D341Med (cell line): ENCODE measurements around the gene NALCN.

ENCODE experiments used
- DNase-seq: peaks from one replicate; pipeline ENCODE4 v3.0.0; 2012; ENCODE audit warnings: low spot score

The NALCN gene

DNA sequence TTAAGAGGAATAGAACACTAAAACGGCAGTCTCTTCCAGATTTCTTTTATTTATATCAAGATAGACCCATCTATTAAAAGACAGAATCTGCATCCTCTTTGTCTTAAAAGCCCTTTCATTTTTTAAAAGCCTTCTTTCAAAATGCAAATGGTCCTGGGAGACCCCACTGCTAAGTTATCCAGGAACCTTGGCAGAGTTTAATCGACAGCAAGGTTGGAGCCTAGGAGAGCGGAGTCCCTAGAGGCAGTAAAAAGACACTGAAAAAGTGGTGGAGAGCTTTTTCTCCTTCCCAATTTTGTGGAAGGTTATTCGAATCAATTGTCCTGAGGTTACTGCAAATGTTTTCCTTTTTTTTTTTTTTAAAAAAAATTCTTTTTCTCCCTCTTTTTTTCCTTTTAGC, 294.7 kb downstream of the NALCN start:
- DNase-seq, result no peak

DNA sequence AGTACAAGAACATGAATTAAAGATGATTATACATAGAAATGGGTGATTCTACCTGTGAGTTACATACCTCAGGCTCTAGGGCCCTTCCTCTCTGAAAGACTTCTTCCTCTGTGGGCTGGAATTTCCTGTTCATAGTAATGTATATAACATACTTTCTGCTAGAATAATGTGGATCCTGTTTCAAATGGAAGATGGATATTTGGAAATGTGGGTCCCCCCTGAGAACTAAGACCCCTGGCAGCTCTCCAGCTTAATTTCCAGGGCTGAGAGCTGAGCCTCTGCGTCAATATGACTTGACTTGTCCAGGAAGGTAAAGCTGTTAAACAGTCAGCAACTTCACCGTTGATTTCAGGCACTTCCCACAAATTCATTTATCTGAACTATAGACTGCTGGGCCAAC, 296.3 kb downstream of the NALCN start:
- DNase-seq, result no peak

DNA sequence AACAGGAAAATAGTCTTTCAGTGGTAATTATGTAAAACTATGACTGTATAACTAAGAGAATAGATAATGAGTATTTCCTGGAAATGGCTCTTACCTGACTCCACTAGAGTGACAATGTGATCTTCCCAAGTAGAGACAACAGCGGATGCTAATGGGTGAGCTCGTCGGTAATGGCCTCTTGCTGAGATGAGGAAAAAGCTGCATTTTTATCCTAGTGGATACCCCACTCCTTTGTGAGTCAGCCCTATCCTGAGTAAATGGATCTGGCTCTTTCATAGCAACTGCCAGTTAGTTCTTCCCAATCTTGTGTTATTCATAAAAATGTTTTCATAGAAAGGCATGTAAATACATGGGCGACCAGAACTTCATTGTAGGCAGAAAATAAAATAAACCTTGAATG, 299.5 kb downstream of the NALCN start:
- no peak for DNase-seq

DNA sequence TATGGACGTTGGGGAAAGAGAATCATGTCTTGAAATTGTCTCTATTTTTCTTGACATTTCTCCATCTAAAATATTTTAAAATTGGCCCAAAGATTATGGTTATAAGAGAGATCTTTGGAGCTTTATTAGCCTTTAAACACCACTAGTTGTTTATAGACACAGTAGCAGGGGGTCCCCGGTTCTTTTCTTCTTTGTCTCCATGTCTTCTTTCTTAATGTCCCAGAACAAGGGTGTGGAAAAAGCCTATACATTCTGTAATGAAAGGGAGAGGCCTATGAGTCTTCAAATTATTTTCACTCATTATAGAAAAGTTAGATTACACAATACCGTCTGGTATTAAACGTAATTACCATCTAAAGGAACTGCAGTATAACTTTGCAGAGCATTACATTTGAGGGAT, 300.0 kb downstream of the NALCN start:
- no peak for DNase-seq

DNA sequence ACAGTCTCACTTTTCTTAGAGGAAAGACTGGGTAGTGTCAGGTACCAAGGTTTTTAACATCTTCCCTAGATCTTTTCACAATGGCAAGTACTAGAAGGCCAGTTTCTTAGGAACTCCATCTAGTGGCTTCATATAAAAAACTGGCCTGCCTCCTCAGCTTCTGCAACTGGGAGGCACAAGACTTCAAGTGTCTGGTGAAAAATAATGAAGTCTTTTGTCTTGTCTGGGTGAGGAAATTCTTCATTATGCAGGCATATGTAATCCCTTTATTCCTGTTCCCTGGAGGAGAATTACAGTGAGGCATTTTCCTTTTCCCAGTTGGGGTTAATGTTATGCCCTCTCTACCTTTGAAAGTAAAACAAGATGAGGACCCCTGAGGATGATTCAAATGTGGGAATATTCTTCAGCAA, 300.5 kb downstream of the NALCN start:
- DNase-seq, result no peak

DNA sequence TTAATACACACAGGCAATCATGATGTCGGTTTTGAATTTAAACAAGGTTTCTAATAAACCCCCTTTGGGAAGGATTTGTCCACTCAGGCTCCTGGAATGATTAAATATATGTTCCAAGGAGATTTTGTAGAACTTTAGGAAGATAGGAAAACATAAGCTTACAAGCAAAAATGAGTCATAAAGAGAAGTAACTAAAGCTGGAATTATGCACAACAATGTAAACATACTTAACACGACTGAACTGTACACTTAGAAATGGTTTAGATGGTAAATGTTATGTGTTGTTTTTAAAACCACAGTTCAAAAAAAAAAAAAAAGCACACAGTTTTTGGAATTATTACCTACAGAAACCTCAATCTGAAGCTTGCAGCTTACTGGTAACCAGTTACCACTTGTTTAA, 304.4 kb downstream of the NALCN start:
- DNase-seq, result no peak

DNA sequence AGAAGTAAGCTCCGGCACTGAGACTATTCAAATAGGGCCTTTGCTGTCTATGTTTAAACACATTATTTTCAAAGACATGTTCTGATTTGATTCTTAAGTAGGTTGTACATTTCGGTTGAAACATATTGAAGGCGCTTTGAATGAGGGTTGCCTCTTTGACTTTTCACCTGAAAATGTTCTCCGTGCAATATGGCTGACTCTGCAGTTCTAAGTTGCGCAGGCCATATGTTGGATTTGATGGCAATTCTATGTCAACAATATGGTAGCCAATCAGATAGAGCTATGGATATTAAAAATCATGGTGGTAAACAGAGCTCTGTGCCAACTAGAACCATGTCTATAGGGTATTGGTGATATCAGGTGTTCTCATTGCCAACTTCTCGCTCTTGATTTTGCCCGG, 307.3 kb downstream of the NALCN start:
- no peak for DNase-seq

DNA sequence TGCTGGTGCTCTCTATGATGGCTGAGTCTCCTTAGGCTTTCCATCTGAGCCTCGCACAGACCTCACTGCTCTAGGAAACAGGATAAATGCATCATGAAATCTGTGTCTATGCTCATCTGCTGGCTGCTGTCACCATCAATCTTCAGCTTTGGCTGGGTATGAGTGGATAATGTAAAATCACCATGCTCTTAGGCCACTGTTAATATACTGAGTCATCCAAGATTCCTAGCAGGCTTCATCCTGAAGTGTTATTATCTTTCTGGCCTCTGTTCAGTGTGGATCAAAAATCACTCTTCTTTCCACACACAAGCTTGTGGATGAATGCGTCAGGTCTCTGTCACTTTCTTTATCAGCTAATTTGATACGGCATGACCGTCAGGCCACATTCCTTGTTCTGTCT, 317.4 kb downstream of the NALCN start:
- no peak for DNase-seq

DNA sequence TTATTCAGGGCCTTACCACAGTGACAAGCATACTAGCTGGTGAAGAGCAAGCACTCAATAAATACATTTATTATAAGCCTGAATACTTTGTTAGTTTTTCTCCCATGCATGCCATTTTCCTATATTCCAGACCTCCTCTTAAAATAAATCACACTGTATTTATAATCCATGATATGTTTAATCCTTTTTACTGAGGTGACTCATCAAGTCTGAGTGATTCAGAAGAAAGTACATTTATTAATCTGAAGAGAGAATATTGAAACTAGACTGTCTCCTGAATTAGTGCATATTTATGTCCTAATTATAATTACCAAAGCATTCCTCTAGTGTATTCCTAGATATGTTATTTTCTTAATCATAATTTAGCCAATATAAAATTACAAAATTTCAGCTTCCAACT, 323.3 kb downstream of the NALCN start:
- DNase-seq, result no peak

DNA sequence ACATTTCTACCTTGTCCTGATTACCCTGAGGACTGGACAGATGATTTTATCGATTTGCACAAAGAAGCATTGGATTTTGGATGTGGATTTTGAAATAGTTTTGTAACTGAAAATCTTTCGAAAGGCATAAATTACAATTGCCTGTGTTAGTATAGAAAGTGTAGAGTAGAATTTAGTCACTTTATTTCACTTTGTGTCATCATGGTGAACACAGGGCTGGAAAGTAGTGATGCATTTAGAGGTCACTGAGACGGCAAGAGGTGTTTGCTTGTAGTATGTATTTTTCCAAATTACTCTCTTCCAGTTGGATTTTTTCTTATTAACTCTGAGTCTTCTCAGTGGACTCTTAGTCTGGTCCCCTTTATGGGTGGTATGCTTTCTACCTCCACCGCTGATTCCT, 326.0 kb downstream of the NALCN start:
- no peak for DNase-seq

DNA sequence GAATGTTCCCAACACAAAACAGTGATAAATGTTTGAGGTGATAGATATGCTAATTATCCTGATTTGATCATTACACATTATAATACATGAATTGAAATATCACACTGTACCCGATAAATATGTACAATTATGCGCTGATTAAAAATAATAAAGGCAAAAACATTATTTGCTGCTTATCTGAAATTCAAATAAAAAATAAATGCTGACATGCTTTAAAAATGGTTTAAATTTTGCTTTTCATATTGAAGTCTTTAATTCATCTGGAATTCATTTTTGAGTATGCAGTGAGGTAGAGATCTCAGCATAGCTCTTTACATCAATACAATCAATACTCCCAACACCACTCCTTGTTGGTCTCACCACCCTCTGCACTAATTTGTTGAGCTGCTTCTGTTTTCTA, 330.8 kb downstream of the NALCN start:
- DNase-seq, result no peak

DNA sequence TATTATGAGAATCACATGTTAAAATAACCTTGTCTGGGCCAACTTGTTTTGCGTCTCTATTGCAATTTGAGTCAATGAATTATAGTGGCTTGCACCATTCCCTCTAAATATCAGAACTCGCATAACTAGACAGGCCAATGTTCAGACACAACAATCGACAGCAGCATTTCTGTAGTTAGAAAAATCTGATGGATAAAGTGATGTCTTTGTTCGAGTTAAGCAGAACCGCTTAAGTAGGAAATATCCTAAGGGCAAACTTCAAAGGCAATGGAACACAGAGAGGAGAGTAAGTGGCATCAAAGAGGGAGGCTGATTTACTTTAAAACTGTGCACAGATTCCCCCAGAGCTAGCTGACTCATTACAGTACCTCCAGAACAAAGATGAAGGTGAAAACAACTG, 333.9 kb downstream of the NALCN start:
- no peak for DNase-seq

DNA sequence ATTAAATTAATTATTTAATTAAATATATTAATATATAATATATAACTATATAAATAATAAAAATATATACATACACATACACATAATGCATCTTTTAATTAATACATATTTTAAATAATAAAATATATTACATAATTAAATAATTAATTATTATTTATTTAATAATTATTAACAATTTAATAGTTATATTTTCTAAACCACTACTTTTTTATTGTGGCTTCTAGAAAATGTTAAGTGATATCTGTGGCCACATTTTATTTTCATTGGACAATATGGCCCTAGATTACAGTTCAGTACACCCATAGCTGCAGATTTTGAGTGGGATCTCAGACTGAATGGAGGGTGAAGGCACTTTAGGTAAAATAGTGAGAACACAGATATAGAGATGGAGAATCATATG, 335.7 kb downstream of the NALCN start:
- no peak for DNase-seq

DNA sequence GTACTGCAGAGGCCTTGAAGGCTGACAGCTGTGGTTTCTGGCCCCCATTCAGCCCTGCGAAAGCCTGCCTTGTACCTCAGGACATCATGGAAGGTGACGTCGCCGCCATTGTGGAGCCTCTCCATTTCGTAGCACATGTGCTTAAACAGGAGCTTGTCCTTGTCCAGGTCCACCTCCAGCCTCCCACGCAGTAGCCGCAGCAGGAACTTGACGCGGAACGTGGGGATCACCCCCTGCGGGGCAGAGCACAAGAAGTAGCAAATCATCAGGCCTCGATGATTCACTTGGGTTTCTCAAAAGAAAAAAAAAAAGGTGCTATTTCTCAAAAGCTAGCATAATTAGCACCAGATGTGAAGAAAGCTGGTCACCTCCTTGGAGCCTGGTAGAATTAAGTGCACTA, 351.0 kb downstream of the NALCN start:
- no peak for DNase-seq

DNA sequence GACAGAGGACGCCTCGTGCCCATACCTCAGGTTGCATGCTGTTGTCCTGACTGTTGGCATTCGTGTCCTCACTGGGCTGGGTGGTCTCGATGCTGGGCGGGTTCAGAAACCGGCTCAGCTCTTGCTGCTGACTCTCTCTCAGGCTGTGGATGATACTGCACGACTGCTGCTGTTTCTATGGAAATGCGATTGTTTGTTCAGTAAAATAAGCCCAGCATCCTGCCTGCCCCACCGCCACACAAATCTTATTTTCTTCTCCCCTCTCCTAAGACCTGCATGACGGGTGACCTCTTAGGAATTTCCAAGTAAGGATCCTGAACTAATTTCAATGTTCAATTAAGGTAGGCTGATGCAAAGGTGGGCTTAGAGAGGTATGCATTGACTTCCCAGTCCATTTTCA, 356.5 kb downstream of the NALCN start:
- no peak for DNase-seq

DNA sequence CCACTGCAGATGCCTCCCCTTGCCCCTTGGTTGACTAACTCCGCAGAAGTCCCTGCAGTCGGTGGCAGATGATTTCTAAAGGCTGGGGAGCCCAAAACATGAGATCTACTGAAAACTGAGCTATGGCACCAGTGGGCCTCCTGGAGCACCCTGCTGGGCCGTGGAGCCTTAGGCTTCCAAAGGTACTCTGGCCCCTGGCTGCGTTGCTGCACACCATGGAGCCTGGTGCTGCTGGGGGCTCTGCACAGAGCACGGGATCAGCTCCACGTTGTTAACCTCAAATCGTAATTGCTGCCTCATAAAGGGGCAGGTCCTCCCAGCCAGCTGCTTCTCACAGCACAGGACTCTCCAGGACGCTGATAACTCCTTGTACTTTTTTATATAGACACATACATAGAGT, 357.5 kb downstream of the NALCN start:
- no peak for DNase-seq

DNA sequence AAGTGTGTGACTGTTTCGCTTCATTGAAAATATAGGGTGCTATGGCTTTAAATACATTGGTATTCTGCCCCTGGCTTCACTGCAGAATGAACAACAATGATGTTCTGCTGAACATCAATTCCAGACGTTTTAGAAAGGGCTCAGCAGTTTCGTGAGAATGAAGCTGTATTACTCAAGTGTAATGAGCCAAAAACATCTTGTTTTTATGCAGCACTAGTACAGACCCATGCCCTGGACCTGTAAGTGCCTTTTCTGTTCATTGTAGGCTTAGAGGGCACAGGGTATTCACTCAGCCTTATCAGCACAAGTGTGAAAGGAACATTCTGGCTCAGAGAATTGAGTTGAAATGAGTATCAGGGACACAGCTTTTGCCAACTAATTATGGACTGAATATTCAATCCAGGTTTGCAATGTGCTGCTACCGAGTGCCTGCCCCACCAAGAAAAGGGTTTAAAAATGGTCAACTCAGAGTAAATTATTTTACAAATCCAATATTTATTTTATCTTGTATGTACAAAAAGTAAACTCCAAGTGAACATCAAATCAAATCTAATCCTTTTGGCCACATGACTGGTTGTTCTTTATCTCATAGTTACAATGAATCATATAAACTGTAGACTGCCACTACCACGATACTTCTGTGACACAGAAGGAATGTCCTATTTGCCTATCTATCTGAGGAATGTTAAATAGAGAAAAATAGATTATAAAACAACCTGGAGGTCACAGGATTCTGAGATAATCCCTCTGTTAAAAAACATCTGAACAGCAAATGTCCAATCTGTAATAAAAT, 362.8 kb downstream of the NALCN start:
- no peak for DNase-seq

DNA sequence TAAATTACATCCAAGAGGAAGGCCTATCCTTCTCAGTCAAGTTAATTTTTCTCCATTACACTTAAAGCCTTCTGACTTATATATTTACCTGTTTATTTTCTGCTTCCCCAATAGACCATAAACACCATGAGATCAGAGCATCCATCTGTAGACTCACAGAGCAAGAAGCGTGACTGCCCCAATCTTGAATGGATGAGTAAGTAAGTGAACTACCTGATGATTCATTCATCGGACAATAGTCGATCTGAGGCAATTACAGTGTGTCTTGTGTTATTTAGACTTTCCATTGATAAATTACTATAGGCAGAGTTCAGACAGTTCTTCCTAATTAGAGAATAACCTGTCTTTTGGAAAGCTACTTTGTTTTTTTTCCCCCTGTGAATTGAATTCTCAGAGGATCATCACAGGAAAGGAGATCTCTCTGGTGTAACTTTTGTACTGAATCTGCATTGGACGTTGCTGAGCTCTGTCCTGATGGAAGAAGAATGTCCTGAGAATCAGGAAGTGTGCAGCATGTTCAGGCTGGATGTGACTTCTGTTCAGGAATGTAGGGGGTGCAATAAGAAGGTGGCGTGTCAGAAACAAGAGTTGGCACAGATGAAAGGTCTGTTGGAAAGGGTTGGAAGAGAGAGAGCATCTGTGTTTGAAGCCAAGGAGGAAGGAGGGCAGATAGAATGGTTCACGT, 367.0 kb downstream of the NALCN start:
- DNase-seq, result no peak

DNA sequence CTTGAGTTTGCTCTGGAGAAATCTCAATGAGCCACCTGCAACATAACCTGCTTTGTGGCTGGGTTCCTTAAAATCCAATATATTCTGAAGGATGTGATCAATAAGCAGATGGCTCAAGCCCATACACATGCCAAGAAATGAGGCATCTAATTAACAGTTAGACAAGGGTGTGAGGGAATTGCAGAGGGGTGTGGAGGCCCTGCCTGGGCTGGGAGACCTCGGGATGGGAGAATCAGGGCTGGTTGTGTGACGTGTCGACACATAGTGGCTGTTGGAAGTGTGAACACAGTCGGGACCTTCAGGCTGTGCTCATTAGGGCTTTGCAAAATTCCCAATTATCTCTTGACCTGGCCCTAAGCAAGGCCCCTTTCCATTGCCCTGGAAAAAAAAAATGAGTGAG, 379.8 kb downstream of the NALCN start:
- DNase-seq, result no peak

DNA sequence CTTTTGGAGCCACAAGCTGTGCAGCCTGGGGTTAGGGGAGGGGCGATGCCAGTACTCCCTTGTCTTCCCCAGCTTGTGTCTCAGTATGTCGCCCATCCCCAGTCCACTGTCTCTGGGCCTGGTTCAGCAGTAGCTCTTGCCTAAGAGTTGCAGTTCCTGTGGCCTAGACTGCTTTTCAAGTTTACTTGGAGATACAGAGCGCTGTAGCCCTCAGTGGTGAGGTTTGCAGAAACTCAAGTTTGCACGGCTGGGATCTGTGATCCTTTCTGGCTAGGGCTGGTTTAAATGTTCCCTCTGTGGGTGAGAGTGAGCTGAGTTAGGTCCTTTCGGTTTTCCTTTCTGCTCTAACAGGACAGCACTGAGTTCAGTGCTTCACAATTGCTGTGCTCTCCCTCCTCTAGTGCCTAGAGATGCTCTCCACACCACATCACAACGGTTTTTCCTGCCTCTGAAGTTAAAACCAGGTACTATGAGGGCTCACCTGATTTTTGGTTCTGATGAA, 381.1 kb downstream of the NALCN start:
- no peak for DNase-seq

DNA sequence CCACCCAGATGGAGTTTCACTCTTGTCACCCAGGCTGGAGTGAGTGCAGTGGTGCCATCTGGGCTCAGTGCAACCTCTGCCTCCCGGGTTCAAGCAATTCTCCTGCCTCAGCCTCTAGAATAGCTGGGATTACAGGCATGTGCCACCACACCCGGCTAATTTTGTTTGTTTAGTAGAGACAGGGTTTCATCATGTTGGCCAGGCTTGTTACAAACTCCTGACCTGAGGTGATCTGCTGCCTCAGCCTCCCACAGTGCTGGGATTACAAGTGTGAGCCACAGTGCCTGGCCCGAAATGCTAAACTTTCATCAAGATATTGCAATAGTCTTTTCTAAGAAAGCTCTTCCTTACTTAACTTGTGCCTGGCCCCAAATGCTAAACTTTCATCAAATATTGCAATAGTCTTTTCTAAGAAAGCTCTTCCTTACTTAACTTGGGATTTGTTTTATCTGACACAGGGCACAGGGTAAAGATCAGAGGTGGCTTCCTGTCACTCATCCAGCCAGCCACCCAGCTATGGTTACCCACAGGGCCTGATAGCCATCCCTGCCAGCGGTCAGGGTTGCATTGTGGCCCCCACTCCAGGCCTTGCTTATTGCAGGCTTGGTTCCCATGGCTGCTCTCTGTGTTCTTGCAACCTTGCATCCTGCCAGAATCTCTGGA, 389.4 kb downstream of the NALCN start:
- DNase-seq, result no peak

DNA sequence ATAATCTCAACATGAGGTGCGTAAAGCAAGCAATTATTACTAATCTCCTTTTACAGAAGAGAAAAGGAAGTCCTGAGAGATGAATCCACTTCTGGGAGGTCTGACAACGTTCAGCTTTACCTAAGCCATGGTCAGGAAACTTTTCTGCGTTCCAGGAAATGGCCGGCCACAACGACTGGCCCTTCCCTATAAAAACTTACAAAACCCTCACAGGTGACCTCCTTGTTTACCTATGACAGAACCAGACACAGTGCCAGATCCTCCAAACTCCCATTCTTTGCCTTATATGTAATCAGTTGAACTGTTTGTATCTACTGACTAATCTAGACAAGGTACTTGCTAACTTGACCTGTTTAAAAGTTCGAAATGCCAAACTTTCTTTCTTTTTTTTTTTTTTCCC, 390.0 kb downstream of the NALCN start:
- no peak for DNase-seq

DNA sequence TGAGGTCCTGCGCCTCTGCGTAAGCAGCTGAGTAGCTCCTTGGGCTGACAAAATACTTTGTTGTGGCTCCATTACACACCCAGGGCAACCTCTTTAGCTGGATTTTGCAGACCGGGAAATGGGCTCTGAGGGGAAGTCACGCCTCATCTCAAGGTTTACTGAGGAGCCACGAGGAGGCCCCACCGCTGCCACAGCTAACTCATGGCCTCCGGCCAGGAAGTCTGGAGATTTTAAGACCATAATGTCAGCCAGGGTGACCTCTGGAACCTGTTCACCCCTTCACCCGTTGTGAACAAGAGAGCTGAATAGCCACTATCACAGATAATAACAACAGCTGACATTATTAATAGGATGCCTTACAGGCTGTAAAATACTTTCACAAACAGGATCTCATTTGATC, 390.4 kb downstream of the NALCN start:
- DNase-seq, result no peak
